HG02588 (cell line): Measurements from ENCODE around the gene DPY19L2.
"Not testable (repeated sequence)": the region's sequence is repeated elsewhere in the genome, so short reads cannot be mapped to it uniquely, and the experiment has no call there.

Source experiments
- ATAC-seq: cut with Tn5 transposase; IDR thresholded peaks from one replicate; pipeline ENCODE4 v1.9.1; 2021; ENCODE audit warnings: mild to moderate bottlenecking, moderate library complexity; ENCODE audit not compliant: unreplicated experiment

Gene DPY19L2

DNA sequence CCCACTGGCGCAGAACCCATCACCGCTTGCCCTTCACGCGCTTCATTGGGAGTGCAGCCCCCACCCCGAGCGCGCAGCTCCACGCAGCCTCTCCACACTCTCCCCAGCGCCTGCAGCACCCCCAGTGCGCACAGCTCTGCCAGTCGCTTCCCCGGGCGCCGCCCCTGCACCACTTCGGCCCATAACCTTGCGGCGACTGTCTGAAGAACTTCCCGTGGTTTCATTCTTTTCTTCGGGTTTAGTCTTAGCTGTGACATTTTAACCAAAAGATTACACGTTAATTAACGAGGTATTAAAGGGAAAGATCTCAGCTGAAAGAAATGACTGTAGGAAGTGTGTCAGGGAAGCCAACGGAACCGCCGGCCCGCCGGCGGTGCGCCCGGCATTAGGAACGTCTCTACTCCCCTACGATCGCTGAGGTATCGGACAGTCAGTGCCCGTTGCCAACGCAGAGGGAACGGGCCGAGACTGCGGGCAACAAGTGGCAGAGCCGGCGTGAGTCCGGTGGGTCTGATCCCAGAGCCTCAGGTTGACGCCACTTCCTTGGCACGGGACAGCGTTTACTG, 590 bp upstream of the DPY19L2 start:
- ATAC-seq, result peak; percentile 28

- not testable (repeated sequence) for ATAC-seq
Observed at GRCh38 chr12:63663005-63663404, 5.3 kb downstream of the DPY19L2 start.

- not testable (repeated sequence) for ATAC-seq
Observed at GRCh38 chr12:63658501-63658900, 9.8 kb downstream of the DPY19L2 start.

- ATAC-seq, result not testable (repeated sequence)
Observed at GRCh38 chr12:63656407-63656806, 11.9 kb downstream of the DPY19L2 start.

GRCh38 chr12:63655543-63656257, 12.6 kb downstream of the DPY19L2 start:
- ATAC-seq, result not testable (repeated sequence)

DNA sequence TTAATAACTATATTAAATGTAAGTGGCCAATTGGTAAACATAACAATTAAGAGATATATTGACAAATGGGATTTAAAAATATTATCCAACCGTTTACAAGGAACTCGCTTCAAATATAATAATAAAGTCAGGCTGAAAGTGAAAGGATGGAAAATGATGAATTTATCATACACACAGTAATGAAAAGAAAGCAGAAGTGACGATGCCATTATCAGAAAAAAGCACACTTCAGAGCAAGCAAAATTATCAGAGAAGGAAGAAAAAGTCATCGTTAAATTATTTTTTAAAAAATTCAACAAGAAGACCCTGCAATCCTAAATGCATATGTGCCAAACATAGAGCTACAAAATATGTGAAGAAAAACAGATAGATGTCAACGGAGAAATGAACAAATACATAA, 13.8 kb downstream of the DPY19L2 start:
- ATAC-seq, result not testable (repeated sequence)

DNA sequence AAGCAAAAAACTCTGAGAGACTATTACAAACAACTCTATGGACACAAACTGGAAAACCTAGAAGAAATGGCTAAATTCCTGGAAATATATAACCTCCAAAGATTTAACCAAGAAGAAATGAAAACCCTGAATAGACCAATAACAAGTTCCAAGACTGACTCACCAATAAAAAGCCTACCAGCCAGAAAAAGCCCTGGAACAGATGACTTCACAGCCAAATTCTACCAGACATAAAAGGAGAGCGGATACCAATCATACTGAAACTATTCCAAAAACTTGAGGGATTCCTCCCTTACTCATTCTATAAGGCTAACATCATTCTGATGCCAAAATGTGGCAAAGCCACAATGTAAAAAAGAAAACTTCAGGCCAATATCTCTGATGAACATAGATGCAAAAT, 18.8 kb downstream of the DPY19L2 start:
- ATAC-seq, result not testable (repeated sequence)

DNA sequence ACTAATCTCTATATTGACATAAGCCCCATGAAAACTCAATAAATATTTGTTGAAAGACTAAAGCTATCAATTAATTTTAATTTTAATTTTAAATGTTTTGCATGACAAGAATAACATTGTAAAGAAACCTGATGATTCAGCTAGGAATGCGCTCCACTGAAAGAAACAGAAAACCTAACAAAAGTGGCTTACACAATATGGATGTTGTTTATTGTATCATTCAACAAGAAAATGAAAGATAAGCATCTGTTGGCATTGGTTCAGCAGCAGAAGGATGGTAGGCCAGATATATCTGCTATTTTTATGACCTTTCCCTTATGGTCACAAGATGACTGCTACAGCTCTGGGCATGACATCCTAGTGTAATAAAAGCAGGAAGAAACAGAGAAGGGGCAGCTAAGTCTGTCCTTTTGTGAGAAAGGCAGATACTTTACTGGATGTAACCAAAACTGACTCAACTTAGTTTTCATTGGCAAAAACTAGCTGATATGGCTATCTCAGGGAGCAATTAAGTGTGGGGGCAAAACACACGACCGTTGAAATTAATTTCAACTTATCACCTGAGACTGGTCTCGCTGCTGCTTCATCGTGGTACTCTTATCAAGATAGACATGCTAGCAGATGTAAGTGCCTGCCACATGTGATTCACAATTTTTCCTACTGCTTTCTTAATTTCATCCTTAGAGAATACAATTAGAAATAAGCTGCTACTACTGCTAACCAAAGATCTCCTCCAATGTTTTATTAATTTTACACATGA, 24.7 kb downstream of the DPY19L2 start:
- ATAC-seq, result not testable (repeated sequence)

- not testable (repeated sequence) for ATAC-seq
Observed at GRCh38 chr12:63624258-63624657, 44.0 kb downstream of the DPY19L2 start.

DNA sequence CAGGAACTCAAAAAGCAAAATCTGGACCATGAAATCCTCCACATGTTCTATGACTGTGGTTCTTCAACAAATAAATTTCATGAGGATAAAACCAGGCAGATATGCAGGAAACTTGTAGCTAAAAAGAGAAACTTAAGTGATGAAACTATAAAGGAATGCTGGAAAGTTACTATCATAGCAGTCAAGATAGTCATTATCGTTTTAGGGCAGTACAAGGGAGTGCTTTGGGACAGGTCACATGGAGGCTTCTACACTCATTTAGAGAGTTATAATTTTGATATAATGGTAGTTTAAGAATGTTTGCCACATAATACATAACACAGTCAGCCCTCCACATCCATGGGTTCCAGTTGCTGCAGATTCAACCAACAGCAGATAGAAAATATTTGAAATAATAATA, 52.7 kb downstream of the DPY19L2 start:
- ATAC-seq, result not testable (repeated sequence)

GRCh38 chr12:63611285-63611684, 57.0 kb downstream of the DPY19L2 start:
- ATAC-seq, result not testable (repeated sequence)

DNA sequence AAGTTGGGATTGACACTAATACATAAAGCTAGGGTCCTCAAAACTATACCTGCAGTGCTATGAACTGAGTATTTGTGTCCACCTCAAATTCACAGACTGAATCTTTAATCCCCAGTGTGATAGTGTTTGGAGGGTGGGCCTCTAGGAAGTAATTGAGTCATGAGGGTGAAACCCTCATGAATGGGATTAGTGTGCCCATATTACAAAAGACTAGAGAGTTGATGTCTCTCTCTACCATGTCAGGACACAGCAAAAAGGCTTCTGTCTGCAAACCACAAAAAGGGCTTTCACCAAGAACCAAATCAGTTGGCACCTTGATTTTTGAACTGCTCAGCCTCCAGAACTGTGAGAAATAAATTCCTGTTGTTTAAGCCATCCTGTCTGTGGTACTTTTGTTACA, 59.0 kb downstream of the DPY19L2 start:
- not testable (repeated sequence) for ATAC-seq

- ATAC-seq, result not testable (repeated sequence)
Observed at GRCh38 chr12:63604985-63605384, 63.3 kb downstream of the DPY19L2 start.

DNA sequence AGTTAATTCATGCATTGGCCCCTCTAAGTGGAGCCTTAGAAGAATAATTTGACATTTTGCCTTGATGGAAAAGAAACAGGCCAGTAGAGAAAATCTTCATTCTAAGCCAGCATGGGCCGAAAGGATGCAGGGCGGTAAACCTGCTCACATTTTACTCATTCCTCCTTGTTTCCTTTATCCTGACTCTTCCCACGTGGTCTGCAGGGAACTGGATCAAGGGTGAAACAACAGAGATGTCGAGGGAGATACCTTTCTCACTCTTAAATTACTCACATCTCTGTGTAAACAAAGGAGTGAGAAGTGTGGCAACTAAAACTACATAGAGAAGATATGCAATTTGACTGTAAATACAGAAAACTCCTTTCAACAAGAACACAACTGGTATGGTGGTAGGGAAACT, 73.5 kb downstream of the DPY19L2 start:
- ATAC-seq, result not testable (repeated sequence)

DNA sequence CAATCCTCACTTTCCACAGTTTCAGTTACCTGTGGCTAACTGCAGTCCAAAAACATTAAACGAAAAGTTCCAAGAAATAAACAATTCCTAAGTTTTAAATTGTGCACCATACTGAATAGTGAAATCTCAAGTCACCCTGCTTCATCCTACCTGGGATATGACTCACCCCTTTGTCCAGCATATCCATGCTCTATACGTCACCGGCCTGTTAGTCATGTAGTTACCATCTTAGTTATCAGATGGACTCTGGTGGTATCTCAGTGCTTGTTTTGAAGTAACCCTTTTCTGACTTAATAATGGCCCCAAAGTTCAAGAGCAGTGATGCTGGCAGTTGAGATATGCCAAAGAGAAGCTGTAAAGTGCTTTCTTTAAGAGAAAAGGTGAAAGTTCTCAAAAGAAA, 83.9 kb downstream of the DPY19L2 start:
- ATAC-seq, result not testable (repeated sequence)

- ATAC-seq, result not testable (repeated sequence)
Observed at GRCh38 chr12:63583289-63583688, 85.0 kb downstream of the DPY19L2 start.

DNA sequence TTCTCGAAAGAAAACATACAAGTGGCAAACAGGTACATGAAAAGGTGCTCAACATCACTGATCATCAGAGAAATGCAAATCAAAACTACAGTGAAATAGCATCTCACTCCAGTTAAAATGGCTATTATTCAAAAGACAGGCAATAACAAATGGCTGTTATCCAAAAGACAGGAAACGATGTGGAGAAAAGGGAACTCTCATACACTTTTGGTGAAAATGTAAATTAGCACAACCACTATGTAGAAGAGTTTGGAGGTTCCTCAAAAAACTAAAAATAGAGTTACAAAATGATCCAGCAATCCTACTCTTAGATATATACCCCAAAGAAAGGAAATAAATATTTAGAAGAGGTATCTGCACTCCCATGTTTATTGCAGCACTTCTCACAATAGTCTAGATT, 90.7 kb downstream of the DPY19L2 start:
- ATAC-seq, result not testable (repeated sequence)

DNA sequence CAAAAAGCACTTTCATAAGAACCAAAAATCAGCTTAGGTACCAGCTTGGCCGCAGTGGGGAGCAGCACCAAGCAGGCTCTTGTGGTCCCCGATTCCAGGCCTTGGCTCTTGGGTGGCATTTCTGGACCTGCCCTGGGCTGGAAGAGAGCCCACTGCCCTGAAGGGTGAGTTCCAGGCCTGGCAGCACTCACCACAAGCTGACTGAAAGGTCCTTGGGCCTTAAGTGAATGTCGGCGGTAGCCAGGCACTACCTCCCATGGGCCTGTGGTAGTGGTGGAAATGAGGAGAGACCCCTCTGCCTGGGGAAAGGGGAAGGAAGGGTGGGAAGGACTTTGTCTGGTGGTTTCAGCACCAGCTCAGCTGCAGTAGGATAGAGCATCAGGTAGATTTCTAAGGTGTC, 96.3 kb downstream of the DPY19L2 start:
- not testable (repeated sequence) for ATAC-seq

DNA sequence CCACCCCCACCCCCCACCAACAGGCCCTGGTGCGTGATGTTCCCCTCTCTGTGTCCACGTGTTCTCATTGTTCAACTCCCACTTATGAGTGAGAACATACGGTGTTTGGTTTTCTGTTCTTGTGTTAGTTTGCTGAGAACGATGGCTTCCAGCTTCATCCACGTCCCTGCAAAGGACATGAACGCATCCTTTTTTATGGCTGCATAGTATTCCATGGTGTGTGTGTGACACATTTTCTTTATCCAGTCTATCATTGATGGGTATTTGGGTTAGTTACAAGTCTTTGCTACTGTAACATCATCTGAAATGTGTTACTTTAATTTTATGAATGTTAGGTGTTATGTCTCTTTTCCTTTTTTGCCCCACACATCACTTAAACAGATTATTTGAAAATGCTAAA, 109.8 kb downstream of the DPY19L2 start:
- ATAC-seq, result not testable (repeated sequence)

DNA sequence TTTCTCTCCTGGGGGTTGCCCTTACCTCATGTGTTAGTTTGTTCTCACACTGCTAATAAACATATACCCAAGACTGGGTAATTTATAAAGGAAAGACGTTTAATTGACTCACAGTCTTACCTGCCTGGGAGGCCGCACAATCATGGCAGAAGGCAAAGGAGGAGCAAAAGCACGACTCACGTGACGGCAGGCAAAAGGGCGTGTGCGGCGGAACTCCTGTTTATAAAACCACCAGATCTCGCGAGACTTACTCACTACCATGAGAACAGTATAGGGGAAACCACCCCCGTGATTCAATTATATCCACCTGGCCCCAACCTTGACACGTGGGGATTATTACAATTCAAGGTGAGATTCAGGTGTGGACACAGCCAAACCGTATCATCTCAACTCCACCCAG, 116.9 kb downstream of the DPY19L2 start:
- not testable (repeated sequence) for ATAC-seq

GRCh38 chr12:63549034-63549433, 119.3 kb downstream of the DPY19L2 start:
- ATAC-seq, result not testable (repeated sequence)
